GM23338 (cell line): ENCODE data around the gene HPS3. TPM values are rescaled to one million over a fixed set of nuclear protein-coding genes. Genes with fewer than 3 reads are reported as not detected.
A peak's percentile ranks its signal among the peaks of the same experiment; 100 is the strongest.

Source experiments
- ATAC-seq: fragments of 200-7000 bp; cut with Tn5 transposase; 3 replicates; pipeline ENCODE4 v1.9.1; 2020
- DNase-seq: peaks from one replicate; pipeline ENCODE4 v3.0.0-alpha.2; 2015; ENCODE audit warnings: low spot score
- H2AFZ ChIP-seq: fragments of 200-600 bp; sonication (generic); 2 replicates; pipeline ENCODE4 v1.8.0; 2016; ENCODE audit warnings: antibody characterized with exemption, mild to moderate bottlenecking, moderate library complexity
- H3F3A ChIP-seq: fragments of 200-600 bp; sonication (generic); replicated peaks from 2 replicates; pipeline ENCODE4 v1.8.0; 2017; ENCODE audit warnings: antibody characterized with exemption, mixed run types, low read depth
- H3K27ac ChIP-seq: fragments of 200-600 bp; sonication (generic); 2 replicates; pipeline ENCODE4 v1.6.1; 2016; ENCODE audit warnings: low read depth
- H3K27me3 ChIP-seq: fragments of 200-600 bp; sonication (generic); 2 replicates; pipeline ENCODE4 v1.8.0; 2016; ENCODE audit warnings: mild to moderate bottlenecking, mixed run types, moderate library complexity; ENCODE audit not compliant: insufficient read depth
- H3K36me3 ChIP-seq: fragments of 200-600 bp; sonication (generic); 2 replicates; pipeline ENCODE4 v1.8.0; 2016; ENCODE audit warnings: mild to moderate bottlenecking; ENCODE audit not compliant: insufficient read depth
- H3K4me1 ChIP-seq: fragments of 200-600 bp; sonication (generic); 2 replicates; pipeline ENCODE4 v1.8.0; 2016; ENCODE audit warnings: mild to moderate bottlenecking, moderate library complexity; ENCODE audit not compliant: insufficient read depth
- H3K4me2 ChIP-seq: fragments of 200-600 bp; sonication (generic); 2 replicates; pipeline ENCODE4 v1.7.1; 2017; ENCODE audit warnings: mixed run types
- H3K4me3 ChIP-seq: fragments of 200-600 bp; sonication (generic); 2 replicates; pipeline ENCODE4 v1.6.1; 2016; ENCODE audit warnings: mixed run types
- H3K79me2 ChIP-seq: fragments of 200-600 bp; sonication (generic); replicated peaks from 2 replicates; pipeline ENCODE4 v1.8.0; 2017; ENCODE audit warnings: mild to moderate bottlenecking; ENCODE audit not compliant: insufficient read depth
- H3K9me2 ChIP-seq: fragments of 200-600 bp; sonication (generic); 2 replicates; pipeline ENCODE4 v1.8.0; 2017; ENCODE audit not compliant: insufficient read depth
- H4K20me1 ChIP-seq: fragments of 200-600 bp; sonication (generic); replicated peaks from 2 replicates; pipeline ENCODE4 v1.8.0; 2017; ENCODE audit warnings: mild to moderate bottlenecking; ENCODE audit not compliant: insufficient read depth
- H3K27ac Mint-ChIP-seq: 2 replicates; pipeline ENCODE4 v1.8.0; 2020; ENCODE audit warnings: inconsistent platforms, mild to moderate bottlenecking, moderate library complexity, mixed read lengths
- H3K27me3 Mint-ChIP-seq: 3 replicates; pipeline ENCODE4 v1.8.0; 2022; ENCODE audit warnings: low read depth, mild to moderate bottlenecking, moderate library complexity, mixed read lengths, inconsistent platforms; ENCODE audit not compliant: insufficient read depth, poor library complexity
- H3K36me3 Mint-ChIP-seq: 3 replicates; pipeline ENCODE4 v1.8.0; 2021; ENCODE audit warnings: low read depth, mild to moderate bottlenecking, inconsistent platforms, moderate library complexity, mixed read lengths
- H3K4me1 Mint-ChIP-seq: 3 replicates; pipeline ENCODE4 v1.8.0; 2020; ENCODE audit warnings: mild to moderate bottlenecking, inconsistent platforms, mixed read lengths
- H3K4me3 Mint-ChIP-seq: 3 replicates; pipeline ENCODE4 v1.8.0; 2021; ENCODE audit warnings: moderate library complexity, mild to moderate bottlenecking, inconsistent platforms, mixed read lengths
- H3K9me3 Mint-ChIP-seq: 3 replicates; pipeline ENCODE4 v1.8.0; 2020; ENCODE audit warnings: moderate library complexity, mild to moderate bottlenecking, inconsistent platforms, mixed read lengths
- NANOG ChIP-seq: IDR thresholded peaks from 2 replicates; pipeline ENCODE4 v1.6.1; 2016; ENCODE audit warnings: antibody characterized with exemption, borderline replicate concordance
- POLR2AphosphoS5 ChIP-seq: IDR thresholded peaks from 2 replicates; pipeline ENCODE4 v1.6.1; 2016; ENCODE audit warnings: antibody characterized with exemption, low read depth
- STAT1 ChIP-seq: IDR thresholded peaks from one replicate; pipeline ENCODE4 v1.6.1; 2016; ENCODE audit warnings: antibody characterized with exemption; ENCODE audit not compliant: unreplicated experiment
- ZNF114 ChIP-seq: fragments of 250-450 bp; sonication (Bioruptor Pico); IDR thresholded peaks from 2 replicates; pipeline ENCODE4 v1.5.0; 2020; ENCODE audit warnings: mild to moderate bottlenecking, moderate library complexity
- ZNF331 ChIP-seq: fragments of 250-450 bp; sonication (Bioruptor Pico); IDR thresholded peaks from 2 replicates; pipeline ENCODE4 v1.5.0; 2020; ENCODE audit warnings: low read depth, mild to moderate bottlenecking, moderate library complexity
- polyA plus RNA-seq: library from polyadenylated mRNA; unstranded; fragments of >200 nt; fragmentation: Nextera tagmentation; extraction: Ambion mirVana; gene quantifications from 2 replicates; pipeline ENCODE4 v1.2.1, GENCODE V29; 2016
- total RNA-seq: library from RNA; depleted of rRNA; stranded (reverse); fragments of >200 nt; shearing (Covaris generic); gene quantifications from 2 replicates; pipeline ENCODE4 v1.2.3, GENCODE V29; 2014
- TF ChIP-seq, protein P1 (sequence below): fragments of 250-450 bp; sonication (Bioruptor Pico); IDR thresholded peaks from 2 replicates; pipeline ENCODE4 v1.5.0; 2020; ENCODE audit warnings: mild to moderate bottlenecking, moderate library complexity
- TF ChIP-seq, protein P2 (sequence below): IDR thresholded peaks from one replicate; pipeline ENCODE4 v1.6.1; 2018; ENCODE audit warnings: antibody characterized with exemption; ENCODE audit not compliant: unreplicated experiment
- TF ChIP-seq, protein P3 (sequence below): IDR thresholded peaks from 2 replicates; pipeline ENCODE4 v1.6.1; 2016; ENCODE audit warnings: antibody characterized with exemption
- TF ChIP-seq, protein P4 (sequence below), 2 experiments: fragments of 200-600 bp in 1 of 2; sonication (generic) in 1 of 2; conservative IDR thresholded peaks; 2 replicates each; pipeline versions ENCODE4 v1.5.1 to v1.6.1; 2016 to 2017; ENCODE audit warnings: antibody characterized with exemption in 2 of 2, low read depth in 2 of 2, mild to moderate bottlenecking in 2 of 2, moderate library complexity in 1 of 2

HPS3 gene
- total and polyA plus RNA-seq, 2 experiments from 2014 or later = 41.7 to 66.8 TPM

DNA sequence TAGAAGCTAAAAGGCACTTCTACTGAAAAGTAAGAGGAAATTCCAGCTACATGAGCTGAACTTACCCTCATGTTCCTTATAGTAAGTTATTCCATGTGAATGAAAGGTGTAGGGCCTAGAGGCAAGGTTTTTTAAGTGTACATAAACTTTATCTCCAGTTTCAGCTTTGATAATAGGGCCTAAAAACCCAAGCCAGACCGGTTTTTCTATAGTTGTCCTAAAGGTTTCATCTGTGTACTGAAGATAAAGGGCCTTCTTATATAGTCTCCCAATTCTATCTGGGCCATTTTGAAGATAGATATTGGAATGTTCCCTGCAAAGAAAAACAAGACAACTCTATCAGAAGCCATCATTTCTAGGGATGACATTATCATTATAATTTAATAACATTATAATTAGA, 82.9 kb downstream of the HPS3 start (continued):
- TF ChIP-seq, protein P1, sequence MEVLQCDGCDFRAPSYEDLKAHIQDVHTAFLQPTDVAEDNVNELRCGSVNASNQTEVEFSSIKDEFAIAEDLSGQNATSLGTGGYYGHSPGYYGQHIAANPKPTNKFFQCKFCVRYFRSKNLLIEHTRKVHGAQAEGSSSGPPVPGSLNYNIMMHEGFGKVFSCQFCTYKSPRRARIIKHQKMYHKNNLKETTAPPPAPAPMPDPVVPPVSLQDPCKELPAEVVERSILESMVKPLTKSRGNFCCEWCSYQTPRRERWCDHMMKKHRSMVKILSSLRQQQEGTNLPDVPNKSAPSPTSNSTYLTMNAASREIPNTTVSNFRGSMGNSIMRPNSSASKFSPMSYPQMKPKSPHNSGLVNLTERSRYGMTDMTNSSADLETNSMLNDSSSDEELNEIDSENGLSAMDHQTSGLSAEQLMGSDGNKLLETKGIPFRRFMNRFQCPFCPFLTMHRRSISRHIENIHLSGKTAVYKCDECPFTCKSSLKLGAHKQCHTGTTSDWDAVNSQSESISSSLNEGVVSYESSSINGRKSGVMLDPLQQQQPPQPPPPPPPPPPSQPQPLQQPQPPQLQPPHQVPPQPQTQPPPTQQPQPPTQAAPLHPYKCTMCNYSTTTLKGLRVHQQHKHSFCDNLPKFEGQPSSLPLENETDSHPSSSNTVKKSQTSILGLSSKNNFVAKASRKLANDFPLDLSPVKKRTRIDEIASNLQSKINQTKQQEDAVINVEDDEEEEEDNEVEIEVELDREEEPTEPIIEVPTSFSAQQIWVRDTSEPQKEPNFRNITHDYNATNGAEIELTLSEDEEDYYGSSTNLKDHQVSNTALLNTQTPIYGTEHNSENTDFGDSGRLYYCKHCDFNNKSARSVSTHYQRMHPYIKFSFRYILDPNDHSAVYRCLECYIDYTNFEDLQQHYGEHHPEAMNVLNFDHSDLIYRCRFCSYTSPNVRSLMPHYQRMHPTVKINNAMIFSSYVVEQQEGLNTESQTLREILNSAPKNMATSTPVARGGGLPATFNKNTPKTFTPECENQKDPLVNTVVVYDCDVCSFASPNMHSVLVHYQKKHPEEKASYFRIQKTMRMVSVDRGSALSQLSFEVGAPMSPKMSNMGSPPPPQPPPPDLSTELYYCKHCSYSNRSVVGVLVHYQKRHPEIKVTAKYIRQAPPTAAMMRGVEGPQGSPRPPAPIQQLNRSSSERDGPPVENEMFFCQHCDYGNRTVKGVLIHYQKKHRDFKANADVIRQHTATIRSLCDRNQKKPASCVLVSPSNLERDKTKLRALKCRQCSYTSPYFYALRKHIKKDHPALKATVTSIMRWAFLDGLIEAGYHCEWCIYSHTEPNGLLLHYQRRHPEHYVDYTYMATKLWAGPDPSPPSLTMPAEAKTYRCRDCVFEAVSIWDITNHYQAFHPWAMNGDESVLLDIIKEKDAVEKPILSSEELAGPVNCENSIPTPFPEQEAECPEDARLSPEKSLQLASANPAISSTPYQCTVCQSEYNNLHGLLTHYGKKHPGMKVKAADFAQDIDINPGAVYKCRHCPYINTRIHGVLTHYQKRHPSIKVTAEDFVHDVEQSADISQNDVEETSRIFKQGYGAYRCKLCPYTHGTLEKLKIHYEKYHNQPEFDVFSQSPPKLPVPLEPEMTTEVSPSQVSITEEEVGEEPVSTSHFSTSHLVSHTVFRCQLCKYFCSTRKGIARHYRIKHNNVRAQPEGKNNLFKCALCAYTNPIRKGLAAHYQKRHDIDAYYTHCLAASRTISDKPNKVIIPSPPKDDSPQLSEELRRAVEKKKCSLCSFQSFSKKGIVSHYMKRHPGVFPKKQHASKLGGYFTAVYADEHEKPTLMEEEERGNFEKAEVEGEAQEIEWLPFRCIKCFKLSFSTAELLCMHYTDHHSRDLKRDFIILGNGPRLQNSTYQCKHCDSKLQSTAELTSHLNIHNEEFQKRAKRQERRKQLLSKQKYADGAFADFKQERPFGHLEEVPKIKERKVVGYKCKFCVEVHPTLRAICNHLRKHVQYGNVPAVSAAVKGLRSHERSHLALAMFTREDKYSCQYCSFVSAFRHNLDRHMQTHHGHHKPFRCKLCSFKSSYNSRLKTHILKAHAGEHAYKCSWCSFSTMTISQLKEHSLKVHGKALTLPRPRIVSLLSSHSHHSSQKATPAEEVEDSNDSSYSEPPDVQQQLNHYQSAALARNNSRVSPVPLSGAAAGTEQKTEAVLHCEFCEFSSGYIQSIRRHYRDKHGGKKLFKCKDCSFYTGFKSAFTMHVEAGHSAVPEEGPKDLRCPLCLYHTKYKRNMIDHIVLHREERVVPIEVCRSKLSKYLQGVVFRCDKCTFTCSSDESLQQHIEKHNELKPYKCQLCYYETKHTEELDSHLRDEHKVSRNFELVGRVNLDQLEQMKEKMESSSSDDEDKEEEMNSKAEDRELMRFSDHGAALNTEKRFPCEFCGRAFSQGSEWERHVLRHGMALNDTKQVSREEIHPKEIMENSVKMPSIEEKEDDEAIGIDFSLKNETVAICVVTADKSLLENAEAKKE (CRISPR knock-in tag) = no peak
- TF ChIP-seq ZNF114 (CRISPR knock-in tag) = no peak
- TF ChIP-seq, protein P2, sequence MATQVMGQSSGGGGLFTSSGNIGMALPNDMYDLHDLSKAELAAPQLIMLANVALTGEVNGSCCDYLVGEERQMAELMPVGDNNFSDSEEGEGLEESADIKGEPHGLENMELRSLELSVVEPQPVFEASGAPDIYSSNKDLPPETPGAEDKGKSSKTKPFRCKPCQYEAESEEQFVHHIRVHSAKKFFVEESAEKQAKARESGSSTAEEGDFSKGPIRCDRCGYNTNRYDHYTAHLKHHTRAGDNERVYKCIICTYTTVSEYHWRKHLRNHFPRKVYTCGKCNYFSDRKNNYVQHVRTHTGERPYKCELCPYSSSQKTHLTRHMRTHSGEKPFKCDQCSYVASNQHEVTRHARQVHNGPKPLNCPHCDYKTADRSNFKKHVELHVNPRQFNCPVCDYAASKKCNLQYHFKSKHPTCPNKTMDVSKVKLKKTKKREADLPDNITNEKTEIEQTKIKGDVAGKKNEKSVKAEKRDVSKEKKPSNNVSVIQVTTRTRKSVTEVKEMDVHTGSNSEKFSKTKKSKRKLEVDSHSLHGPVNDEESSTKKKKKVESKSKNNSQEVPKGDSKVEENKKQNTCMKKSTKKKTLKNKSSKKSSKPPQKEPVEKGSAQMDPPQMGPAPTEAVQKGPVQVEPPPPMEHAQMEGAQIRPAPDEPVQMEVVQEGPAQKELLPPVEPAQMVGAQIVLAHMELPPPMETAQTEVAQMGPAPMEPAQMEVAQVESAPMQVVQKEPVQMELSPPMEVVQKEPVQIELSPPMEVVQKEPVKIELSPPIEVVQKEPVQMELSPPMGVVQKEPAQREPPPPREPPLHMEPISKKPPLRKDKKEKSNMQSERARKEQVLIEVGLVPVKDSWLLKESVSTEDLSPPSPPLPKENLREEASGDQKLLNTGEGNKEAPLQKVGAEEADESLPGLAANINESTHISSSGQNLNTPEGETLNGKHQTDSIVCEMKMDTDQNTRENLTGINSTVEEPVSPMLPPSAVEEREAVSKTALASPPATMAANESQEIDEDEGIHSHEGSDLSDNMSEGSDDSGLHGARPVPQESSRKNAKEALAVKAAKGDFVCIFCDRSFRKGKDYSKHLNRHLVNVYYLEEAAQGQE = no peak
- no peak for TF ChIP-seq POLR2AphosphoS5

DNA sequence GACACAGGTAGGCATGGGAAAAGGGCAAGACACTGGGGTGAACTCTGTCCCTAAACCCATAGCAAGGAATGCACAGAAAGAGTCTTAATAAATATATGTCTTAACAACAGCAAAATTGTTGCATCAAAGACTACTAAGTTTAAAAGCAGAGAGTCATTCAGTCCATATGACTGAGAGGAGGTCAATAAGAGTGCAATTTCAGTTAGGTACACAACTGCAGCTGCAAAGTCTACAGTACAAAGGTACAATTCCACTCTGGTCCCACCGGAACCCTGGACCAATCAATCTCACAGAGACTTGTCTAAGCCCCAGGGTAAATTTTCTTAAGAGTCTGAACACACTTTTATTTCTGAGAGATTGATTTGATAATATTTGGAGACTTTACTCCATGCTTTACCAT, 85.3 kb downstream of the HPS3 start:
- Histone ChIP-seq H3K79me2 (no peaks in the 10 kb centered on the region), H3K4me1 (peaks cover 7% of the 10 kb centered on the region), H2AFZ (peak overlapping the region; percentile 35; the same call in 1 of the 2 replicates), H4K20me1 (no peaks in the 10 kb centered on the region), H3K9me2 (0 out of 2 replicates have a peak, but pooled peaks cover 3% of the 10 kb centered on the region), H3K27me3 (no peaks in the 10 kb centered on the region), H3F3A (no peaks in the 10 kb centered on the region), H3K36me3 (no peaks in the 10 kb centered on the region), H3K27ac (no peak overlapping the region), H3K4me2 (no peak overlapping the region), H3K4me3 (no peak overlapping the region)
- Mint-ChIP-seq H3K9me3 (no peaks in the 10 kb centered on the region), H3K4me3 (no peak overlapping the region), H3K27me3 (peaks cover 3% of the 10 kb centered on the region), H3K36me3 (peaks cover 3% of the 10 kb centered on the region; the same call in 1 of the 3 replicates), H3K4me1 (peaks cover 13% of the 10 kb centered on the region), H3K27ac (no peak overlapping the region)
- DNase-seq (no peak), ATAC-seq (no peak)
- no peak for TF ChIP-seq ZNF331 (CRISPR knock-in tag)
- TF ChIP-seq NANOG = no peak
- TF ChIP-seq, protein P3, sequence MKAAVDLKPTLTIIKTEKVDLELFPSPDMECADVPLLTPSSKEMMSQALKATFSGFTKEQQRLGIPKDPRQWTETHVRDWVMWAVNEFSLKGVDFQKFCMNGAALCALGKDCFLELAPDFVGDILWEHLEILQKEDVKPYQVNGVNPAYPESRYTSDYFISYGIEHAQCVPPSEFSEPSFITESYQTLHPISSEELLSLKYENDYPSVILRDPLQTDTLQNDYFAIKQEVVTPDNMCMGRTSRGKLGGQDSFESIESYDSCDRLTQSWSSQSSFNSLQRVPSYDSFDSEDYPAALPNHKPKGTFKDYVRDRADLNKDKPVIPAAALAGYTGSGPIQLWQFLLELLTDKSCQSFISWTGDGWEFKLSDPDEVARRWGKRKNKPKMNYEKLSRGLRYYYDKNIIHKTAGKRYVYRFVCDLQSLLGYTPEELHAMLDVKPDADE = no peak
- TF ChIP-seq POLR2AphosphoS5 = no peak
- TF ChIP-seq, protein P4, sequence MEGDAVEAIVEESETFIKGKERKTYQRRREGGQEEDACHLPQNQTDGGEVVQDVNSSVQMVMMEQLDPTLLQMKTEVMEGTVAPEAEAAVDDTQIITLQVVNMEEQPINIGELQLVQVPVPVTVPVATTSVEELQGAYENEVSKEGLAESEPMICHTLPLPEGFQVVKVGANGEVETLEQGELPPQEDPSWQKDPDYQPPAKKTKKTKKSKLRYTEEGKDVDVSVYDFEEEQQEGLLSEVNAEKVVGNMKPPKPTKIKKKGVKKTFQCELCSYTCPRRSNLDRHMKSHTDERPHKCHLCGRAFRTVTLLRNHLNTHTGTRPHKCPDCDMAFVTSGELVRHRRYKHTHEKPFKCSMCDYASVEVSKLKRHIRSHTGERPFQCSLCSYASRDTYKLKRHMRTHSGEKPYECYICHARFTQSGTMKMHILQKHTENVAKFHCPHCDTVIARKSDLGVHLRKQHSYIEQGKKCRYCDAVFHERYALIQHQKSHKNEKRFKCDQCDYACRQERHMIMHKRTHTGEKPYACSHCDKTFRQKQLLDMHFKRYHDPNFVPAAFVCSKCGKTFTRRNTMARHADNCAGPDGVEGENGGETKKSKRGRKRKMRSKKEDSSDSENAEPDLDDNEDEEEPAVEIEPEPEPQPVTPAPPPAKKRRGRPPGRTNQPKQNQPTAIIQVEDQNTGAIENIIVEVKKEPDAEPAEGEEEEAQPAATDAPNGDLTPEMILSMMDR (conservative IDR thresholded peaks at IDR 0.05; ENCODE audit: low read depth in 2 of 2) = no peak
- TF ChIP-seq STAT1 = no peak
